MM.1S (cell line): ENCODE results near the gene ING1.

Experiments used
- DNase-seq: peaks from one replicate; pipeline ENCODE4 v3.0.0-alpha.2; 2015
- H2AFZ ChIP-seq: fragments of 300-600 bp; sonication (generic); 2 replicates; pipeline ENCODE4 v1.6.0; 2016; ENCODE audit warnings: antibody characterized with exemption, low read length
- H3F3A ChIP-seq: fragments of 300-600 bp; sonication (generic); 2 replicates; pipeline ENCODE4 v1.6.1; 2016; ENCODE audit warnings: mild to moderate bottlenecking, antibody characterized with exemption, low read length, moderate library complexity, mixed read lengths; ENCODE audit not compliant: insufficient read depth
- H3K27ac ChIP-seq: fragments of 300-600 bp; sonication (generic); 2 replicates; pipeline ENCODE4 v1.5.1; 2016; ENCODE audit warnings: mild to moderate bottlenecking, low read length
- H3K27me3 ChIP-seq: fragments of 300-600 bp; sonication (generic); replicated peaks from 2 replicates; pipeline ENCODE4 v1.6.0; 2016; ENCODE audit warnings: low read length; ENCODE audit not compliant: insufficient read depth
- H3K36me3 ChIP-seq: fragments of 300-600 bp; sonication (generic); replicated peaks from 2 replicates; pipeline ENCODE4 v1.6.1; 2016; ENCODE audit warnings: mild to moderate bottlenecking, low read length, mixed read lengths; ENCODE audit not compliant: insufficient read depth
- H3K4me1 ChIP-seq: fragments of 300-600 bp; sonication (generic); 2 replicates; pipeline ENCODE4 v1.6.1; 2016; ENCODE audit warnings: low read length, mixed read lengths
- H3K4me2 ChIP-seq: fragments of 300-600 bp; sonication (generic); 2 replicates; pipeline ENCODE4 v1.6.0; 2016; ENCODE audit warnings: low read depth, low read length
- H3K4me3 ChIP-seq: fragments of 300-600 bp; sonication (generic); 2 replicates; pipeline ENCODE4 v1.5.1; 2016; ENCODE audit warnings: low read length, mixed read lengths
- H3K79me2 ChIP-seq: fragments of 300-600 bp; sonication (generic); 2 replicates; pipeline ENCODE4 v1.6.1; 2016; ENCODE audit warnings: mixed run types, low read length, mixed read lengths
- H3K9ac ChIP-seq: fragments of 300-600 bp; sonication (generic); 2 replicates; pipeline ENCODE4 v1.6.1; 2016; ENCODE audit warnings: low read length, mixed read lengths
- H3K9me2 ChIP-seq: fragments of 300-600 bp; sonication (generic); replicated peaks from 2 replicates; pipeline ENCODE4 v1.6.1; 2016; ENCODE audit warnings: mild to moderate bottlenecking, low read length, mixed read lengths; ENCODE audit not compliant: insufficient read depth
- H3K9me3 ChIP-seq: fragments of 300-600 bp; sonication (generic); replicated peaks from 2 replicates; pipeline ENCODE4 v1.6.1; 2016; ENCODE audit warnings: mild to moderate bottlenecking, low read length, mixed read lengths; ENCODE audit not compliant: insufficient read depth
- H4K20me1 ChIP-seq: fragments of 300-600 bp; sonication (generic); 2 replicates; pipeline ENCODE4 v1.6.1; 2016; ENCODE audit warnings: mild to moderate bottlenecking, low read length, moderate library complexity, mixed read lengths; ENCODE audit not compliant: insufficient read depth
- EZH2 ChIP-seq: fragments of 300-600 bp; sonication (generic); optimal IDR thresholded peaks from 2 replicates; pipeline ENCODE3; 2017; ENCODE audit warnings: low read depth, mild to moderate bottlenecking, antibody characterized with exemption, low read length, mixed read lengths
- EZH2phosphoT487 ChIP-seq: fragments of 300-600 bp; sonication (generic); IDR thresholded peaks from 2 replicates; pipeline ENCODE4 v1.6.1; 2018; ENCODE audit warnings: antibody characterized with exemption, low read length
- TF ChIP-seq, protein P1 (sequence below): fragments of 300-600 bp; sonication (generic); IDR thresholded peaks from 2 replicates; pipeline ENCODE4 v1.5.1; 2016; ENCODE audit warnings: antibody characterized with exemption, low read length, mixed read lengths

ING1 gene

DNA sequence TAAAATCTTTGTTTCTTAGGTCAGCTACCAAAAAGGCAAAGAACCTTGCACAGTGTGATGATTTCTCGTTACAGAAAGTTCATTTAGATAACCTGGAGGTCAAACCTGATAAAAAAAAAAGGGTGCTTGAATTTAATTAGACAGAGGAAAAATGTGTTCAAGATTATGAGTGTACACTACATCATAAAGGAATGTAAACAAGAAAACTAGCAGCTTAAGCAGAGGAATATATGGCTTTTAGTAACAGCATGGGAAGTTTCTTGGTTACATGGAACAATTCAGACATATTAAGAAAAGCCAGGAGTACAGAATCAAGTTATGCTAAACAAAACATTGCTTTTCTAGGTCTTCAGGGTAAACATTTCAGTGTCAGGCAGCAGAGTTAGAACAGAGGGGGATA is 32.9 kb downstream of the ING1 start:
- H3K4me2 ChIP-seq = no peak overlapping the region
- TF ChIP-seq EZH2phosphoT487 (no peak), EZH2 (no peak)
- TF ChIP-seq, protein P1, sequence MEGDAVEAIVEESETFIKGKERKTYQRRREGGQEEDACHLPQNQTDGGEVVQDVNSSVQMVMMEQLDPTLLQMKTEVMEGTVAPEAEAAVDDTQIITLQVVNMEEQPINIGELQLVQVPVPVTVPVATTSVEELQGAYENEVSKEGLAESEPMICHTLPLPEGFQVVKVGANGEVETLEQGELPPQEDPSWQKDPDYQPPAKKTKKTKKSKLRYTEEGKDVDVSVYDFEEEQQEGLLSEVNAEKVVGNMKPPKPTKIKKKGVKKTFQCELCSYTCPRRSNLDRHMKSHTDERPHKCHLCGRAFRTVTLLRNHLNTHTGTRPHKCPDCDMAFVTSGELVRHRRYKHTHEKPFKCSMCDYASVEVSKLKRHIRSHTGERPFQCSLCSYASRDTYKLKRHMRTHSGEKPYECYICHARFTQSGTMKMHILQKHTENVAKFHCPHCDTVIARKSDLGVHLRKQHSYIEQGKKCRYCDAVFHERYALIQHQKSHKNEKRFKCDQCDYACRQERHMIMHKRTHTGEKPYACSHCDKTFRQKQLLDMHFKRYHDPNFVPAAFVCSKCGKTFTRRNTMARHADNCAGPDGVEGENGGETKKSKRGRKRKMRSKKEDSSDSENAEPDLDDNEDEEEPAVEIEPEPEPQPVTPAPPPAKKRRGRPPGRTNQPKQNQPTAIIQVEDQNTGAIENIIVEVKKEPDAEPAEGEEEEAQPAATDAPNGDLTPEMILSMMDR = no peak
- H2AFZ ChIP-seq = no peak overlapping the region
- no peaks in the 10 kb centered on the region for H3K36me3 ChIP-seq
- no peaks in the 10 kb centered on the region for H3K4me1 ChIP-seq
- DNase-seq = no peak
- H3K27ac ChIP-seq = no peak overlapping the region
- no peaks in the 10 kb centered on the region for H3F3A ChIP-seq
- H3K9me2 ChIP-seq = no peaks in the 10 kb centered on the region
- H3K4me3 ChIP-seq = no peak overlapping the region
- H3K27me3 ChIP-seq = no peaks in the 10 kb centered on the region
- no peaks in the 10 kb centered on the region for H4K20me1 ChIP-seq
- no peaks in the 10 kb centered on the region for H3K79me2 ChIP-seq
- H3K9ac ChIP-seq = no peak overlapping the region
- H3K9me3 ChIP-seq = no peaks in the 10 kb centered on the region

DNA sequence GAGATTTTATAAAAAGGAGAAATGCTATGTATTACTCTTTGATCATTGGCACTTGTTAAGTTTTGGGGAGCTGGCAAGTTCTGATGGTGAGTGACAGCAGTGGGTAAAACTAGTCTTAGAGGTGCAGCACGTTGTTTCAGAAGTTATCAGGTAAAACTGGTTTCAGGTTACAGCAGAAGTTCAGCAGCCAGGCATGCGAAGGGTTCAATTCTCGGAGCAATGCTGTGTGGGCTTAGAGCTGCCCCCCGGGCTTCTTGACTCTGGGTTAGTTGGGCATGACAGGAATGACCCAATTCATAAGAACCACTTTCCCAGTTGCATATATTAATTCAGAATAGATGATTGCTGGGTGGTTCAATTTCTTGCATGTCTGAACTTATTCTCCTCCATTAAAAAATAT is 34.8 kb downstream of the ING1 start:
- H3K4me3 ChIP-seq = no peak overlapping the region
- no peaks in the 10 kb centered on the region for H3K4me1 ChIP-seq
- H3K79me2 ChIP-seq = no peaks in the 10 kb centered on the region
- TF ChIP-seq EZH2phosphoT487 = no peak
- no peaks in the 10 kb centered on the region for H3K27me3 ChIP-seq
- H3K9me2 ChIP-seq = no peaks in the 10 kb centered on the region
- no peak overlapping the region for H3K9ac ChIP-seq
- no peak for DNase-seq
- H3K4me2 ChIP-seq = no peak overlapping the region
- no peaks in the 10 kb centered on the region for H3K9me3 ChIP-seq
- H4K20me1 ChIP-seq = no peaks in the 10 kb centered on the region
- H3F3A ChIP-seq = no peaks in the 10 kb centered on the region
- no peak overlapping the region for H3K27ac ChIP-seq
- H3K36me3 ChIP-seq = no peaks in the 10 kb centered on the region
- no peak overlapping the region for H2AFZ ChIP-seq

DNA sequence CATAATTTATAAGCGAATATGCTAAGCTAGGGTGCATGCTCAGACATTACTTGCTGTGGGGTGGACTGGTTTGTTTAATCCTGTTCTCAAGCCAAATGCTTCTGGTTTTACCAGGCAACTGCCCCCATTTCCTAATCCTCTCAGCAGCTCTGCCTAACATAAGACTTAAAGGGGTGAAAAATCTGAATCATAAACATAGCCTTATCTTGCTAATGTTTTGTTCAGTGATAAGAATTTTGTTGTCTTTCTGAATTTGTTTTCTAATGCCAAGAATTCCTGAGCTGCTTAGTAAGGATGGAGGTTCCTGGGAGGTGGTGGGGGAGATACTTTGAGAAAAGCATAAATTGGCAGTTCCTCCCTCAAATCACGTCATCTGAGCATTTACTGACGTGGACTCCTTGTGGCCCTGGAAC is 42.7 kb downstream of the ING1 start:
- H3K4me2 ChIP-seq = no peak overlapping the region
- H3K4me3 ChIP-seq = no peak overlapping the region
- no peak for DNase-seq
- H3K27me3 ChIP-seq = no peaks in the 10 kb centered on the region
- H3K27ac ChIP-seq = no peak overlapping the region
- no peaks in the 10 kb centered on the region for H4K20me1 ChIP-seq
- H3K4me1 ChIP-seq = no peaks in the 10 kb centered on the region
- H3K9me2 ChIP-seq = no peaks in the 10 kb centered on the region
- no peaks in the 10 kb centered on the region for H3K79me2 ChIP-seq
- no peaks in the 10 kb centered on the region for H3K36me3 ChIP-seq
- H3F3A ChIP-seq = no peaks in the 10 kb centered on the region
- no peak overlapping the region for H2AFZ ChIP-seq
- no peak for TF ChIP-seq EZH2
- no peak overlapping the region for H3K9ac ChIP-seq
- no peaks in the 10 kb centered on the region for H3K9me3 ChIP-seq

DNA sequence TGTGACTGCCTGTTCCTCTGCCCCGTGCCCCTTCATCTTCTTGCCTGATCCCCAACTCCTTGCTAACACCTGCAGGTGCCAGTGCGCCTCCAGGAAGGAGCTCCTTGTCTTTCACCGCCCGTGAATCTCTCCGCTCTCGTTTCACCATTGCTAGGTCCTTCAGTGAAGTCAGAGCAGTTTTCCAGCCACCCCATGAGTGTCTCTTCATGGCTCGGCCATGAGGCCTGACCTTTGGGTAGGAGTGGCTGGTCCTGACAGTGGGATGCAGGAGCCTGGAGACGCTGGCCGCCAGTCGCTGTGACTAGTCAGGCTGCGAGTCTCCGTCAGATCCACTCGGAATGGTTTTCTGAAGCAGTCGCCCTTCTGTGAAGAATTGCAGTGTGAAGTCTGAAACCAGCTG is 43.8 kb downstream of the ING1 start:
- no peaks in the 10 kb centered on the region for H3K36me3 ChIP-seq
- no peaks in the 10 kb centered on the region for H3K79me2 ChIP-seq
- TF ChIP-seq EZH2 = no peak
- no peaks in the 10 kb centered on the region for H3K9me3 ChIP-seq
- no peaks in the 10 kb centered on the region for H3K9me2 ChIP-seq
- no peak overlapping the region for H3K9ac ChIP-seq
- no peak overlapping the region for H3K27ac ChIP-seq
- no peak overlapping the region for H3K4me3 ChIP-seq
- H3K4me1 ChIP-seq = no peaks in the 10 kb centered on the region
- no peaks in the 10 kb centered on the region for H3F3A ChIP-seq
- no peak overlapping the region for H2AFZ ChIP-seq
- no peaks in the 10 kb centered on the region for H3K27me3 ChIP-seq
- H4K20me1 ChIP-seq = no peaks in the 10 kb centered on the region
- DNase-seq = no peak
- no peak overlapping the region for H3K4me2 ChIP-seq

DNA sequence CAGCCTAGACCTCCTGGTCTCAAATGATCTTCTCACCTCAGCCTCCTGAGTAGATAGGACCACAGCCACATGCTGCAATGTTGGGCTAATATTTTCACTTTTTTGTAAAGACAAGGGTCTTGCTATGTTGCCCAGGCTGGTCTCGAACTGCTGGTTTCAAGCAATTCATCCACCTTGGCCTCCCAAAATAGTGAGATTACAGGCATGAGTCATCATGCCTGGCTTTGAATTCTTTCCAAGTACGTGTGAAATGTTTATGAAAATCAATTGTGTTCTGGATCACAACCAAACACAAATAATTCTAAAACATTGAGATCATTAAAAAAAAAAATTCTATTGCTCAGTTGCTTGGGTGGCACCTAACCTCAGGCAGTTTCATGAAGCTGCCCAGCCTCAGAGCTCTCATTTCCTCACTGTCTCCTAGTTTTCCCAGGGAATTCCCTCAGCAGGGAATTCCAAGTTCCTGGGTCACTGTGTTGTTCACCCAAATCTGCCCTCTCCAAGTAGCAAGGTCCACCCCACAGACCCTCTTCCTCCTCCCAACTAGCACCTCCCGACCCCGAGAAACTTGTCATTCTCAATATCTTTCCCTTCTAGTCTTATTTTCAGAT is 44.8 kb downstream of the ING1 start:
- Histone ChIP-seq H4K20me1 (no peaks in the 10 kb centered on the region), H2AFZ (no peak overlapping the region), H3K4me2 (no peak overlapping the region), H3K36me3 (no peaks in the 10 kb centered on the region), H3K27me3 (no peaks in the 10 kb centered on the region), H3K27ac (no peak overlapping the region), H3K9ac (no peak overlapping the region), H3K79me2 (no peaks in the 10 kb centered on the region), H3K4me3 (no peak overlapping the region), H3K9me2 (no peaks in the 10 kb centered on the region), H3F3A (no peaks in the 10 kb centered on the region), H3K4me1 (no peaks in the 10 kb centered on the region), H3K9me3 (no peaks in the 10 kb centered on the region)
- TF ChIP-seq, protein P1 = no peak
- DNase-seq = no peak
